Brain microvascular endothelial cell (primary cell): ENCODE data around the gene TARBP1.

Experiments
- DNase-seq: peaks from one replicate; pipeline ENCODE4 v3.0.0-alpha.2; 2020
- H3K27ac ChIP-seq: fragments of 250-450 bp; sonication (Bioruptor Pico); 2 replicates; pipeline ENCODE4 v1.5.1; 2020; ENCODE audit warnings: mild to moderate bottlenecking, moderate library complexity
- H3K27me3 ChIP-seq: fragments of 250-450 bp; sonication (Bioruptor Pico); replicated peaks from 2 replicates; pipeline ENCODE4 v1.5.1; 2020; ENCODE audit warnings: mild to moderate bottlenecking
- H3K36me3 ChIP-seq: fragments of 250-450 bp; sonication (Bioruptor Pico); replicated peaks from 2 replicates; pipeline ENCODE4 v1.5.1; 2020; ENCODE audit warnings: mild to moderate bottlenecking
- H3K4me3 ChIP-seq: 2 replicates; pipeline ENCODE4 v1.5.1; 2011; ENCODE audit warnings: low read depth, mild to moderate bottlenecking, control low read depth, low read length, moderate library complexity
- CTCF ChIP-seq: IDR thresholded peaks from 2 replicates; pipeline ENCODE4 v1.5.1; 2011; ENCODE audit warnings: low read depth, mild to moderate bottlenecking, moderate library complexity, low read length, control low read depth, inconsistent platforms; ENCODE audit errors: missing control alignments
- in situ Hi-C: cut with HindIII; loops from 2 replicates; pipeline ENCODE4 v1.10.0; 2017; ENCODE audit warnings: low sequenced_read_pairs, low pct_ligation_motif_present

The TARBP1 gene, protein sequence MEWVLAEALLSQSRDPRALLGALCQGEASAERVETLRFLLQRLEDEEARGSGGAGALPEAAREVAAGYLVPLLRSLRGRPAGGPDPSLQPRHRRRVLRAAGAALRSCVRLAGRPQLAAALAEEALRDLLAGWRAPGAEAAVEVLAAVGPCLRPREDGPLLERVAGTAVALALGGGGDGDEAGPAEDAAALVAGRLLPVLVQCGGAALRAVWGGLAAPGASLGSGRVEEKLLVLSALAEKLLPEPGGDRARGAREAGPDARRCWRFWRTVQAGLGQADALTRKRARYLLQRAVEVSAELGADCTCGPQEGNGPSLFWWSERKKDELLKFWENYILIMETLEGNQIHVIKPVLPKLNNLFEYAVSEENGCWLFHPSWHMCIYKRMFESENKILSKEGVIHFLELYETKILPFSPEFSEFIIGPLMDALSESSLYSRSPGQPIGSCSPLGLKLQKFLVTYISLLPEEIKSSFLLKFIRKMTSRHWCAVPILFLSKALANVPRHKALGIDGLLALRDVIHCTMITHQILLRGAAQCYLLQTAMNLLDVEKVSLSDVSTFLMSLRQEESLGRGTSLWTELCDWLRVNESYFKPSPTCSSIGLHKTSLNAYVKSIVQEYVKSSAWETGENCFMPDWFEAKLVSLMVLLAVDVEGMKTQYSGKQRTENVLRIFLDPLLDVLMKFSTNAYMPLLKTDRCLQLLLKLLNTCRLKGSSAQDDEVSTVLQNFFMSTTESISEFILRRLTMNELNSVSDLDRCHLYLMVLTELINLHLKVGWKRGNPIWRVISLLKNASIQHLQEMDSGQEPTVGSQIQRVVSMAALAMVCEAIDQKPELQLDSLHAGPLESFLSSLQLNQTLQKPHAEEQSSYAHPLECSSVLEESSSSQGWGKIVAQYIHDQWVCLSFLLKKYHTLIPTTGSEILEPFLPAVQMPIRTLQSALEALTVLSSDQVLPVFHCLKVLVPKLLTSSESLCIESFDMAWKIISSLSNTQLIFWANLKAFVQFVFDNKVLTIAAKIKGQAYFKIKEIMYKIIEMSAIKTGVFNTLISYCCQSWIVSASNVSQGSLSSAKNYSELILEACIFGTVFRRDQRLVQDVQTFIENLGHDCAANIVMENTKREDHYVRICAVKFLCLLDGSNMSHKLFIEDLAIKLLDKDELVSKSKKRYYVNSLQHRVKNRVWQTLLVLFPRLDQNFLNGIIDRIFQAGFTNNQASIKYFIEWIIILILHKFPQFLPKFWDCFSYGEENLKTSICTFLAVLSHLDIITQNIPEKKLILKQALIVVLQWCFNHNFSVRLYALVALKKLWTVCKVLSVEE (N-terminal part only)

GRCh38 chr1:234478481-234479309 is at the start of gene TARBP1:
TSS of gene TARBP1 (minus strand) at chr1:234479179. CDS start at chr1:234479103, 76 bp downstream.
- Histone ChIP-seq H3K4me3 (peak within 1 kb of the TSS; percentile 65), H3K27me3 (no peaks in the 10 kb centered on the region), H3K27ac (peak within 1 kb of the TSS; percentile 24), H3K36me3 (no peaks in the 10 kb centered on the region)
- peak; percentile 46 for DNase-seq
- peak; percentile 14 for TF ChIP-seq CTCF
- in situ Hi-C loops = loop anchor here (25.0 kb wide), 1 partner anchor 609 kb away; no protein-coding TSS in a partner anchor

- DNase-seq = no peak
- no peak overlapping the region for H3K27ac ChIP-seq
- H3K36me3 ChIP-seq = no peaks in the 10 kb centered on the region
- in situ Hi-C loops = no loop called here
- no peaks in the 10 kb centered on the region for H3K27me3 ChIP-seq
- no peak overlapping the region for H3K4me3 ChIP-seq
- no peak for TF ChIP-seq CTCF
Observed at GRCh38 chr1:234528074-234528865, 49.3 kb upstream of the TARBP1 start.

DNA sequence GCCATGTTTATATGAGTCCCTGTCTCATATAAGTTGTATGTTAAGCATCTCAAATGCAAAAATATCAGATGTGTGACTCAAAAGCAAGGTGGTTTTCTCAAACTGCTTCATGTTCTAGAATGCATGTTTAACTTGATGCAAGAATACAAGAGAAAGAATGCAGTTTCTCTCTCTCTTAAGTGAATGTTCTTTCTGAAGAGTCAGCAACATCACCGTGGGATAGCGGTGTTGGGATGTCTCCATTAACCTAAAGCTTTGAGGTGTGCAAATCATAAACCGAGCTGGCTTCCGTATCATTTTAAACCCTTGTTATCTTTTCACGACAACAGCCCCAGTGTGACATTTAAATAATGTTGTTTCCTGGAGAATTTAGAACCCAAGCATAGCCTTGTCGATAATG is 48.4 kb upstream of the TARBP1 start:
- Histone ChIP-seq H3K27ac (no peak overlapping the region), H3K4me3 (no peak overlapping the region), H3K36me3 (no peaks in the 10 kb centered on the region), H3K27me3 (no peaks in the 10 kb centered on the region)
- DNase-seq = no peak
- in situ Hi-C loops = no loop called here
- TF ChIP-seq CTCF = no peak

- Histone ChIP-seq H3K36me3 (no peaks in the 10 kb centered on the region), H3K27me3 (no peaks in the 10 kb centered on the region), H3K27ac (no peak overlapping the region), H3K4me3 (no peak overlapping the region)
- TF ChIP-seq CTCF = no peak
- DNase-seq = no peak
- in situ Hi-C loops = no loop called here
Observed at GRCh38 chr1:234526922-234527321, 47.9 kb upstream of the TARBP1 start.
